Measurements from ENCODE around the gene PARP3. TPM values are rescaled to one million over a fixed set of nuclear protein-coding genes. Genes with fewer than 3 reads are reported as not detected.
"Not testable (repeated sequence)": the region's sequence is repeated elsewhere in the genome, so short reads cannot be mapped to it uniquely, and the experiment has no call there.

Gene PARP3
- total RNA-seq, 2 experiments from 2014 or later: 10.6 to 12.2 TPM

DNA sequence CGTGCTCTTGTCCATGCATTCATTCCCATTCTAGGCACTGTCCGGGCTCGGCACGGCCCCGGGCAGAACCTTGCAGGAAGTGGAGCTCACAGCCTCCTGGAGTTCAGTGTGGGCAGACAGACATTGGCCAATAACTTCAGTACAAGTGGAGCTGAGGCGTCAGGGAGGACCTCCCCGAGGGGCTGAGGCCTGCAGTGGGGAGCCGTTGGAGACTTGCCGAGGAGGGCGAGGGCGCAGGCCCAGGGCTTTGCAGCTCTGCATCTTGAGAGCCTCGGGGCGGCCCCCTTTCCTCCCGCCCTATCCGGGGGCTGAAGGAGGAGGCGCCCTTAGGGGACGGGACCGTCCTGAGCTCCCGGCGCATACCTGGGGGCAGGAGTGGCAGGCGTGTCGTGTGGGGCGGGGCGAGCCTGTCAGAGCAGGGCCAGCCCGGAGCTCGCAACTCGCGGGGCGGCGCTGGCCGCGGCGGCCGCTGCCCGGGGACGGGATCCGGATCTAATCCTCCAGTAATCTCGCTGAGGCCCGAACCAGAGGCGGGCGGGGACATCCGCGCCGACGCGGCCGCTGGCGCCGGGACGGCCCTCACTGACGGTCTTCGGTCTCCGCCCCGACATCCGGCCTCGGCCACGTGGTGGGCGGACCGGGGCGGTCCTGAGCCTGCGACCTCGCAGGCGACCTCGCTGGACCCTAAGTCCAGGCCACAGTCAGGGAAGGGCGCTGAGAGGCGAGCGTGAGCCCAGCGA, 40.8 kb downstream of the PARP3 start, which contains the start of gene ACY1:
ACY1 (plus strand) TSS at position 698 of the 740 bp plus-strand sequence. CDS start 530 bp downstream, outside the sequence.
- Mint-ChIP-seq H3K36me3 (ENCODE audit: low read depth) (peaks cover 3% of the 10 kb centered on the region), H3K4me1 (peaks cover 20% of the 10 kb centered on the region), H3K9me3 (ENCODE audit: low read depth) (no peaks in the 10 kb centered on the region), H3K27me3 (no peaks in the 10 kb centered on the region), H3K4me3 (peak within 1 kb of the TSS; percentile 96), H3K27ac (peak within 1 kb of the TSS; percentile 96)
- DNase-seq: peak; percentile 90
- CTCF ChIA-PET: interaction anchor here (0.5 to 2.7 kb wide), 14 partner anchors 9 to 172 kb away, joined by 3 to 25 read pairs (median 6); partner anchors contain the start of genes ABHD14B, PARP3, PCBP4 and POC1A
- intact Hi-C loops (cut with DNase I, micrococcal nuclease): loop anchor here (1.0 kb wide), 5 partner anchors 9 to 171 kb away; partner anchors contain the start of genes PARP3 (in 2 of the 2), RPL29 (in 2 of the 2), ABHD14B (in 1 of the 2) and POC1A (in 1 of the 2)
- POLR2A ChIA-PET: interaction anchor here (0.6 to 4.1 kb wide), 9 partner anchors 8 to 296 kb away, joined by 3 to 43 read pairs (median 6); partner anchors contain the start of genes ABHD14A, ABHD14B, DUSP7 and PARP3
- ATAC-seq: peak; percentile 88

GRCh38 chr3:51983578-51984268, 41.6 kb downstream of the PARP3 start:
- H3K4me3 Mint-ChIP-seq: peak overlapping the region; percentile 96
- peak overlapping the region; percentile 93 for H3K27ac Mint-ChIP-seq
- no peaks in the 10 kb centered on the region for H3K9me3 Mint-ChIP-seq (ENCODE audit: low read depth)
- peaks cover 3% of the 10 kb centered on the region for H3K36me3 Mint-ChIP-seq (ENCODE audit: low read depth)
- no peak for DNase-seq
- ATAC-seq: peak; percentile 4
- CTCF ChIA-PET: interaction anchor here (0.8 to 2.7 kb wide), 8 partner anchors 8 to 70 kb away, joined by 3 to 25 read pairs (median 16); partner anchors contain the start of genes ABHD14B, PCBP4 and RPL29
- POLR2A ChIA-PET: interaction anchor here (0.6 to 4.1 kb wide), 8 partner anchors 9 to 296 kb away, joined by 3 to 43 read pairs (median 5); partner anchors contain the start of genes ABHD14A, ABHD14B, DUSP7 and PARP3
- peaks cover 20% of the 10 kb centered on the region for H3K4me1 Mint-ChIP-seq
- H3K27me3 Mint-ChIP-seq: no peaks in the 10 kb centered on the region
- intact Hi-C loops (cut with DNase I, micrococcal nuclease): loop anchor here (1.0 kb wide), 5 partner anchors 9 to 171 kb away; partner anchors contain the start of genes PARP3 (in 2 of the 2), RPL29 (in 2 of the 2), ABHD14B (in 1 of the 2) and POC1A (in 1 of the 2)

DNA sequence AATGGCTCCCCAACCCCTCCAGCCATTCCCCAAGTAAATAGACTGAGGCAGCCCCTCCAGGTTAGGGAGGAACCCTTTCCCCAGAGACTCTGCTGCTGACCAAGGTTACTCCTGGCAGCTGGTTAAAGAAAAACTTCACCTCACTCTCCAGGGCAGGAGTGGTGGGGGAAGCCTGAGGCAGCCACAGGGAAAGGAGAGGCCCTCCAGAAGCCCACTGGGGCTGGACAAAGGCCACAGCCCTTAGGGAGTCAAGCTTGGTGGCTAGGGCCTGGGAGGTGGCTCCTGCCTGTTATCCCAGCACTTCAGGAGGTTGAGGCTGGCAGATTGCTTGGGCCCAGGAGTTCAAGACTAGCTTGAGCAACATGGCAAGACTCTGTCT, 42.1 kb downstream of the PARP3 start:
- peaks cover 3% of the 10 kb centered on the region for H3K36me3 Mint-ChIP-seq (ENCODE audit: low read depth)
- ATAC-seq: no peak
- H3K27ac Mint-ChIP-seq: peak overlapping the region; percentile 93
- intact Hi-C loops (cut with DNase I, micrococcal nuclease): no loop called here
- no peaks in the 10 kb centered on the region for H3K9me3 Mint-ChIP-seq (ENCODE audit: low read depth)
- ChIA-PET CTCF (interaction anchor here (0.6 to 2.7 kb wide), 5 partner anchors 10 to 72 kb away, joined by 3 to 21 read pairs (median 3); partner anchors contain the start of genes ABHD14B and DUSP7), POLR2A (interaction anchor here (3.5 to 4.1 kb wide), 2 partner anchors 8 to 11 kb away, joined by 34 to 43 read pairs; partner anchors contain the start of gene RPL29)
- DNase-seq: no peak
- peaks cover 20% of the 10 kb centered on the region for H3K4me1 Mint-ChIP-seq
- H3K4me3 Mint-ChIP-seq: peak overlapping the region; percentile 96
- no peaks in the 10 kb centered on the region for H3K27me3 Mint-ChIP-seq

DNA sequence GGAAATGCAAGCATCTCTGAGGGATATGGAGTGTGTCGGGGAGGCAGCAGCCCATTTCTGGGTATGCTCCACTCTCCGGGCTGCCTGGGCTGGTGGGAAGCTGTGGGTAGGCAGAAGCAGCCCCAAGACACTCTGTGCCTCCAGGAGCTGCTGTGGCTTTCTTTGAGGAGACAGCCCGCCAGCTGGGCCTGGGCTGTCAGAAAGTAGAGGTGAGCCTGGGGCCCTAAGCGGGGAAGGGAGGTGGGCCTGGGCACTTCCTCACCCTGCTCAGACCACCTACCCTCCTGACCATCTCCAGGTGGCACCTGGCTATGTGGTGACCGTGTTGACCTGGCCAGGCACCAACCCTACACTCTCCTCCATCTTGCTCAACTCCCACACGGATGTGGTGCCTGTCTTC, 42.9 kb downstream of the PARP3 start:
- DNase-seq (no peak), ATAC-seq (no peak)
- H3K9me3 Mint-ChIP-seq (ENCODE audit: low read depth): no peaks in the 10 kb centered on the region
- peak overlapping the region; percentile 20 for H3K4me3 Mint-ChIP-seq
- H3K27ac Mint-ChIP-seq: peak overlapping the region; percentile 52
- peaks cover 20% of the 10 kb centered on the region for H3K4me1 Mint-ChIP-seq
- CTCF ChIA-PET: interaction anchor here (0.6 to 1.2 kb wide), 6 partner anchors 8 to 1394 kb away, joined by 3 to 4 read pairs (median 3); partner anchors contain the start of genes ABHD14B and DUSP7
- intact Hi-C loops (cut with DNase I, micrococcal nuclease): no loop called here
- H3K27me3 Mint-ChIP-seq: no peaks in the 10 kb centered on the region
- POLR2A ChIA-PET: interaction anchor here (4.1 kb wide), 1 partner anchor 11 kb away, joined by 34 read pairs; the partner anchor contains the start of gene RPL29
- H3K36me3 Mint-ChIP-seq (ENCODE audit: low read depth): peaks cover 3% of the 10 kb centered on the region

- CTCF ChIA-PET: interaction anchor here (1.2 kb wide), 2 partner anchors 9 to 13 kb away, joined by 3 to 4 read pairs; partner anchors contain the start of gene ABHD14B
- H3K27ac Mint-ChIP-seq: no peak overlapping the region
- no peak for ATAC-seq
Measured at GRCh38 chr3:51986010-51986947, 44.1 kb downstream of the PARP3 start.

DNA sequence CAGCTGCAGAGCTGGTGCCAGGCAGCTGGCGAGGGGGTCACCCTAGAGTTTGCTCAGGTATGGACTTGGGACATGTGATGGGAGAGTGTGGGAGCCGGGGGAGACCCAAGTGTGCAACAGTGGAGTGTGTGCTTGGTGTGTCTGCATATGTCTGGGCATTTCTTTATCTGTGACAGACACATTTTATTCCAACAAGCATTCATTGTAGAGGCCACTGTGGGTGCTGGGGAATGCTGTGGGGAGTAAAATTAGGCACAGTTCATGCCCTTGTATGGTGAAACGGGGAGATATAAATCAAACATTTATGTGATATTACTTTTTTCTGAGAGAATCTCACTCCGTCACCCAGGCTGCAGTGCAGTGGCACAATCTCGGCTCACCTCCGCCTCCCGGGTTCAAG, 45.4 kb downstream of the PARP3 start:
- Mint-ChIP-seq H3K27me3 (no peaks in the 10 kb centered on the region), H3K4me1 (peaks cover 19% of the 10 kb centered on the region), H3K4me3 (no peak overlapping the region), H3K27ac (no peak overlapping the region), H3K36me3 (ENCODE audit: low read depth) (peaks cover 15% of the 10 kb centered on the region), H3K9me3 (ENCODE audit: low read depth) (no peaks in the 10 kb centered on the region)
- intact Hi-C loops (cut with DNase I, micrococcal nuclease): no loop called here
- DNase-seq (no peak), ATAC-seq (no peak)
- POLR2A ChIA-PET: interaction anchor here (1.7 kb wide), 1 partner anchor 8 kb away, joined by 5 read pairs; the partner anchor contains the start of gene RPL29
- CTCF ChIA-PET: interaction anchor here (1.2 kb wide), 1 partner anchor 14 kb away, joined by 4 read pairs; the partner anchor contains the start of gene ABHD14B

More at GRCh38 chr3:51986010-51986947, 44.1 kb downstream of the PARP3 start:
- no peak overlapping the region for H3K4me3 Mint-ChIP-seq
- intact Hi-C loops (cut with DNase I, micrococcal nuclease): no loop called here
- no peaks in the 10 kb centered on the region for H3K9me3 Mint-ChIP-seq (ENCODE audit: low read depth)
- H3K4me1 Mint-ChIP-seq: peaks cover 20% of the 10 kb centered on the region
- POLR2A ChIA-PET: interaction anchor here (1.0 to 1.7 kb wide), 2 partner anchors 9 to 36 kb away, joined by 3 to 5 read pairs; partner anchors contain the start of gene RPL29
- H3K27me3 Mint-ChIP-seq: no peaks in the 10 kb centered on the region
- no peak for DNase-seq
- H3K36me3 Mint-ChIP-seq (ENCODE audit: low read depth): peaks cover 6% of the 10 kb centered on the region

- H3K4me3 Mint-ChIP-seq: no peak overlapping the region
- intact Hi-C loops (cut with DNase I, micrococcal nuclease): no loop called here
- no peak for ATAC-seq
- H3K27ac Mint-ChIP-seq: peak overlapping the region; percentile 15
- peaks cover 23% of the 10 kb centered on the region for H3K36me3 Mint-ChIP-seq (ENCODE audit: low read depth)
- ChIA-PET CTCF (interaction anchor here (1.6 kb wide), 1 partner anchor 15 kb away, joined by 3 read pairs; the partner anchor contains the start of gene ABHD14B), POLR2A (no interaction called here)
- no peaks in the 10 kb centered on the region for H3K27me3 Mint-ChIP-seq
- no peaks in the 10 kb centered on the region for H3K9me3 Mint-ChIP-seq (ENCODE audit: low read depth)
- peaks cover 22% of the 10 kb centered on the region for H3K4me1 Mint-ChIP-seq
- no peak for DNase-seq
Measured at GRCh38 chr3:51988286-51989146, 46.4 kb downstream of the PARP3 start.

DNA sequence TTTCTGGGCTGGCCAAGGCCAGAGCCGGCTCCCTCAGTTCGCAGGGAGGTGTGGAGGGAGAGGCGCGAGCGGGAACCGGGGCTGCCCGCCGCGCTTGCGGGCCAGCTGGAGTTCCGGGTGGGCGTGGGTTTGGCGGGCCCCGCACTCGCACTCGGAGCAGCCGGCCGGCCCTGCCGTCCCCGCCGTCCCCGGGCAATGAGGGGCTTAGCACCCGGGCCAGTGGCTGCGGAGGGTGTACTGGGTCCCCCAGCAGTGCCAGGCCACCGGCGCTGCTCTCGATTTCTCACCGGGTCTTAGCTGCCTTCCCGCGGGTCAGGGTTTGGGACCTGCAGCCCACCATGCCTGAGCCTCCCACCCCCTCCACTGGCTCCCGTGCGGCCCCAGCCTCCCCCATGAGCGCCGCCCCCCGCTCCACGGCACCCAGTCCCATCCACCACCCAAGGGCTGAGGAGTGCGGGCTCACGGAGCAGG, 48.4 kb downstream of the PARP3 start:
- POLR2A ChIA-PET: interaction anchor here (0.8 to 4.5 kb wide), 3 partner anchors 8 to 164 kb away, joined by 3 to 43 read pairs (median 3); partner anchors contain the start of genes ACY1, POC1A and RRP9
- H3K9me3 Mint-ChIP-seq (ENCODE audit: low read depth); ATAC-seq; H3K27me3 Mint-ChIP-seq; DNase-seq; H3K27ac Mint-ChIP-seq; H3K4me3 Mint-ChIP-seq: not testable (repeated sequence)
- CTCF ChIA-PET: interaction anchor here (3.5 kb wide), 1 partner anchor 8 kb away, joined by 25 read pairs; the partner anchor contains the start of gene ACY1
- H3K4me1 Mint-ChIP-seq: peaks cover 23% of the 10 kb centered on the region
- intact Hi-C loops (cut with DNase I, micrococcal nuclease): loop anchor here (10.0 kb wide), 2 partner anchors 284 to 1354 kb away; partner anchors contain the start of genes DCP1A (in 1 of the 2) and WDR82 (in 1 of the 2)
- H3K36me3 Mint-ChIP-seq (ENCODE audit: low read depth): peaks cover 43% of the 10 kb centered on the region
